GM21423 (cell line): ENCODE results near the gene CABP2.
"Not testable (repeated sequence)": the region's sequence is repeated elsewhere in the genome, so short reads cannot be mapped to it uniquely, and the experiment has no call there.

Experiments used
- ATAC-seq: cut with Tn5 transposase; IDR thresholded peaks from one replicate; pipeline ENCODE4 v1.9.1; 2021; ENCODE audit warnings: mild to moderate bottlenecking, moderate library complexity; ENCODE audit not compliant: unreplicated experiment

The CABP2 gene

DNA sequence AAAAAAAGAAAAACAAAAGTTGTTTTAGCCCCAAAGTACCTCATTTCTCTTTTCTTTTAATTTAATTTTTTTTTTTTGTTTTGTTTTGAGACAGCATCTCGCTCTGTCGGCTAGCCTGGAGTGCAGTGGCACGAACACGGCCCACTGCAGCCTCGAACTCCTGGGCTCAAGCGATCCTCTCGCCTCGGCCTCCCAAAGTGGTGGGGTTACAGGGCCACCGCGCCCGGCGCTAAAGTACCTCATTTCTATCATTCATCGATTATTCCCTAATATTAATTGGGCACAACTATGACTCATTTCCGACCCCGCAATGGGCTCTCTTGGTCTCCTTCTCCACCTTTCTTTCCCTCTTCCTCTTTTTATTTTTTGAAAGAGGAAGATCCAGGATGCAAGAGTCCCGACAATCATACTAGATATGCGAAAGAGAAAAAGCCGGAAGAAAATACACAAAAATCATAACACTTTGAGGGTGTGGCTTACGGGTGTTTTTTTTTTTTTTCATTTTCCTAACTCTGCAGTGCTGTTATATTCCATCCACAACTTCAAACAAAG is 40.9 kb downstream of the CABP2 start:
- peak; percentile 9 for ATAC-seq

DNA sequence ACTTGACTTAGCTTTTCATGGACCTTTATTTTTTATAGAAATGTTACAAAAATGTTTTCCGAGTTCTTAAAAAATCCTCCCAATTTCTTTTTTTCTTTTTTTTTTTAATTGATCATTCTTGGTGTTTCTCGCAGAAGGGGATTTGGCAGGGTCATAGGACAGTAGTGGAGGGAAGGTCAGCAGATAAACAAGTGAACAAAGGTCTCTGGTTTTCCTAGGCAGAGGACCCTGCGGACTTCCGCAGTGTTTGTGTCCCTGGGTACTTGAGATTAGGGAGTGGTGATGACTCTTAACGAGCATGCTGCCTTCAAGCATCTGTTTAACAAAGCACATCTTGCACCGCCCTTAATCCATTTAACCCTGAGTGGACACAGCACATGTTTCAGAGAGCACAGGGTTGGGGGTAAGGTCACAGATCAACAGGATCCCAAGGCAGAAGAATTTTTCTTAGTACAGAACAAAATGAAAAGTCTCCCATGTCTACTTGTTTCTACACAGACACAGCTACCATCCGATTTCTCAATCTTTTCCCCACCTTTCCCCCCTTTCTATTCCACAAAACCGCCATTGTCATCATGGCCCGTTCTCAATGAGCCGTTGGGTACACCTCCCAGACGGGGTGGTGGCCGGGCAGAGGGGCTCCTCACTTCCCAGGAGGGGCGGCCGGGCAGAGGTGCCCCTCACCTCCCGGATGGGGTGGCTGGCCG is 45.7 kb downstream of the CABP2 start:
- not testable (repeated sequence) for ATAC-seq

DNA sequence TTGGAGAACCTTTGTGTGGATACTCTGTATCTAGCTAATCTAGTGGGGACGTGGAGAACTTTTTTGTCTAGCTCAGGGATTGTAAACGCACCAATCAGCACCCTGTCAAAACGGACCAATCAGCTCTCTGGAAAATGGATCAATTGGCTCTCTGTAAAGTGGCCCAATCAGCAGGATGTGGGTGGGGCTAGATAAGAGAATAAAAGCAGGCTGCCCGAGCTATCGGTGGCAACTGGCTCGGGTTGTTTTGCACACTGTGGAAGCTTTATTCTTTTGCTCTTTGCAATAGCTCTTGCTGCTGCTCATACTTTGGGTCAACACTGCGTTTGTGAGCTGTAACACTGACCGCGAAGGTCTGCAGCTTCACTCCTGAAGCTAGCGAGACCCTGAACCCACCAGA is 46.6 kb downstream of the CABP2 start:
- ATAC-seq = not testable (repeated sequence)

DNA sequence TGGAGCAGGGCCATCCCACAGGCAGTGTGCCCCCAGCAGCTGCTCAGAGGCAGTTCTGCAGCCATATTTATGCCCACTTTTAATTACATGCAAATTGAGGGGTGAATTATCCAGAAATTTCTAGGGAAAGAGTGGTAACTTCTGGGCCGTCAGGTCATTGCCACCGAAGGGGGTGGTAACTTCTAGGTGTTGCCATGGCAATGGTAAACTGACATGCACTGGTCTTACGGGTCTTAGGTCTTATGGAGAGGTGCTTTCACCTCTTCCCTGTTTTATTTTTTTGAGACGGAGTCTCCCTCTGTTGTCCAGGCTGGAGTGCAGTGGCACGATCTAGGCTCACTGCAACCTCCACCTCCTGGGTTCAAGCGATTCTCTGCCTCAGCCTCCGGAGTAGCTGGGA is 50.4 kb downstream of the CABP2 start:
- ATAC-seq = no peak

DNA sequence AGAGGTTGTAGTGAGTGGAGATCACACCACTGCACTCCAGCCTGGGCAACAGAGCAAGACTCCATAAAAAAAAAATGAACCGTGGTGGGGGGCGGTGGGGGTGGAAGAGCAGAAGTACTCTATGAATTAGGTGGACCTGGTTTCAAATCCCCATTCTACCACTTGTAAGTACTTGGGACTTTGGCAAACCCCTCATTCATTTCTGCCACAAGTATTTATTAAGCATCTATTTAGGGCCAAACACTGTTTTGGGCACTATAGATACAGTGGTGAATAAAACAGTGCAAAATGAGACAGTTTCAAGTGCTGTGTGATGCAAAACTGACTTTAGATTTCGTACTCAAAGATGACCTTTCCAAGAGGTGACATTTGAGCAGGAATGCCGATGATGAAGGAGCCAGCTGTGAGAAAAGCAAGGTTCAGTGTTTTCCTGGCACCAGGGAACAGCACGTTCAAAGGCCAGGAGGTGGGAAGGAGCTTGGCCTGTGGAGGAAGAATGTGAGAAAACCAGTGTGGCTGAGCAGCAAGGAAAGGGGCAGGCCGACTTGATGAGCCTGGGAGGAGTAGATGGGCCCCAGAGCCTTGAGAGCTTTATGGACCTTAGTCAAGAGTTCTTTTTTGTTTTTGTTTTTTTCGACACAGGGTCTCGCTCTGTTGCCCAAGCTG is 52.8 kb downstream of the CABP2 start:
- no peak for ATAC-seq

DNA sequence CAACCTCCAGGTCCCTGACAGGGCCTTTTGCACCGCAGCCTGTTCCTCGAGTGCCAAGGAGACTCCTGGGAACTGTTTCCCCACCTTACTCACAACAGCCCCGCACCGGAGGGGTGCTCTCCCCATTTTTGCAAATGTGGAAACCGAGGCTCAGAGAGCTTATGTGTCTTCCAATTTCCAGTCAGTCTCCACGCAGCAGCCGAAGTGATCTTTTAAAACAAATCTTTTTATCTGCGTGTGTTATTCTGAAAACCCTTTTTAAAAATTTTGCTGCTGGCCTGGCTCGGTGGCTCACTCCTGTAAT is 53.8 kb downstream of the CABP2 start:
- no peak for ATAC-seq
